ENCODE measurements around the gene CNTN5.

CNTN5 gene

DNA sequence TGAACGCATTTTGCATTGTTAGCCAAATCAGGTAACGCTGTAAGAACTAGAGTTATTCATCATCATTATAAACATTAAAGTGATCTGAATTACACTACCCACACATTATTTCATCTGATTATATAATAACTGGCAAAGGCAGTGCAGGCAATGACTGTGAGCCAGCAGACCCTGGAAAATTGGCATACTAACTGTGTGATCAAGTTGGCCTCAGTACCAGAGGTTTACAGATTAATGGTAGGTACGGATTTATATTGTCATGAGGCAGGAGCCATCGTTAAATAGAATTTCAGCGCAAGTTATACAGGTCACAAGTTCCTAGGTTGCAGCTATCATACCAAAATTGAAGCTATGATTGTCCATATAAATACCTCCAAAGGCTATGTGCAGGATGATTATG, 225.4 kb downstream of the CNTN5 start:
- TF ChIP-seq, protein P1, sequence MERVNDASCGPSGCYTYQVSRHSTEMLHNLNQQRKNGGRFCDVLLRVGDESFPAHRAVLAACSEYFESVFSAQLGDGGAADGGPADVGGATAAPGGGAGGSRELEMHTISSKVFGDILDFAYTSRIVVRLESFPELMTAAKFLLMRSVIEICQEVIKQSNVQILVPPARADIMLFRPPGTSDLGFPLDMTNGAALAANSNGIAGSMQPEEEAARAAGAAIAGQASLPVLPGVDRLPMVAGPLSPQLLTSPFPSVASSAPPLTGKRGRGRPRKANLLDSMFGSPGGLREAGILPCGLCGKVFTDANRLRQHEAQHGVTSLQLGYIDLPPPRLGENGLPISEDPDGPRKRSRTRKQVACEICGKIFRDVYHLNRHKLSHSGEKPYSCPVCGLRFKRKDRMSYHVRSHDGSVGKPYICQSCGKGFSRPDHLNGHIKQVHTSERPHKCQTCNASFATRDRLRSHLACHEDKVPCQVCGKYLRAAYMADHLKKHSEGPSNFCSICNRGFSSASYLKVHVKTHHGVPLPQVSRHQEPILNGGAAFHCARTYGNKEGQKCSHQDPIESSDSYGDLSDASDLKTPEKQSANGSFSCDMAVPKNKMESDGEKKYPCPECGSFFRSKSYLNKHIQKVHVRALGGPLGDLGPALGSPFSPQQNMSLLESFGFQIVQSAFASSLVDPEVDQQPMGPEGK (CRISPR knock-in tag; IDR thresholded peaks at IDR 0.05; ENCODE audit: borderline replicate concordance) = no peak
- TF ChIP-seq ISL1 (CRISPR knock-in tag; IDR thresholded peaks at IDR 0.05) (no peak), PPARA (CRISPR knock-in tag; IDR thresholded peaks at IDR 0.05; ENCODE audit: borderline replicate concordance) (no peak), ARNTL (CRISPR knock-in tag; IDR thresholded peaks at IDR 0.05; ENCODE audit: borderline replicate concordance, low read depth) (no peak), SNAI2 (CRISPR knock-in tag; IDR thresholded peaks at IDR 0.05) (no peak), GLIS3 (CRISPR knock-in tag; IDR thresholded peaks at IDR 0.05) (no peak), RARB (CRISPR knock-in tag; IDR thresholded peaks at IDR 0.05) (no peak), BACH2 (CRISPR knock-in tag; IDR thresholded peaks at IDR 0.05; ENCODE audit: borderline replicate concordance) (no peak), TOX (CRISPR knock-in tag; IDR thresholded peaks at IDR 0.05; ENCODE audit: borderline replicate concordance) (no peak), ZFP3 (CRISPR knock-in tag; IDR thresholded peaks at IDR 0.05) (no peak), CSDC2 (CRISPR knock-in tag; IDR thresholded peaks at IDR 0.05) (no peak), ZNF8 (CRISPR knock-in tag; IDR thresholded peaks at IDR 0.05) (no peak), TCF4 (CRISPR knock-in tag; IDR thresholded peaks at IDR 0.05; ENCODE audit: borderline replicate concordance) (no peak), OSR1 (CRISPR knock-in tag; IDR thresholded peaks at IDR 0.05) (no peak), ZNF70 (CRISPR knock-in tag; IDR thresholded peaks at IDR 0.05) (no peak)
- TF ChIP-seq, protein P2, sequence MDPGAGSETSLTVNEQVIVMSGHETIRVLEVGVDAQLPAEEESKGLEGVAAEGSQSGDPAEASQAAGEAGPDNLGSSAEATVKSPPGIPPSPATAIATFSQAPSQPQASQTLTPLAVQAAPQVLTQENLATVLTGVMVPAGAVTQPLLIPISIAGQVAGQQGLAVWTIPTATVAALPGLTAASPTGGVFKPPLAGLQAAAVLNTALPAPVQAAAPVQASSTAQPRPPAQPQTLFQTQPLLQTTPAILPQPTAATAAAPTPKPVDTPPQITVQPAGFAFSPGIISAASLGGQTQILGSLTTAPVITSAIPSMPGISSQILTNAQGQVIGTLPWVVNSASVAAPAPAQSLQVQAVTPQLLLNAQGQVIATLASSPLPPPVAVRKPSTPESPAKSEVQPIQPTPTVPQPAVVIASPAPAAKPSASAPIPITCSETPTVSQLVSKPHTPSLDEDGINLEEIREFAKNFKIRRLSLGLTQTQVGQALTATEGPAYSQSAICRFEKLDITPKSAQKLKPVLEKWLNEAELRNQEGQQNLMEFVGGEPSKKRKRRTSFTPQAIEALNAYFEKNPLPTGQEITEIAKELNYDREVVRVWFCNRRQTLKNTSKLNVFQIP (CRISPR knock-in tag; IDR thresholded peaks at IDR 0.05; ENCODE audit: borderline replicate concordance, low read depth) = no peak
- TF ChIP-seq, protein P3, sequence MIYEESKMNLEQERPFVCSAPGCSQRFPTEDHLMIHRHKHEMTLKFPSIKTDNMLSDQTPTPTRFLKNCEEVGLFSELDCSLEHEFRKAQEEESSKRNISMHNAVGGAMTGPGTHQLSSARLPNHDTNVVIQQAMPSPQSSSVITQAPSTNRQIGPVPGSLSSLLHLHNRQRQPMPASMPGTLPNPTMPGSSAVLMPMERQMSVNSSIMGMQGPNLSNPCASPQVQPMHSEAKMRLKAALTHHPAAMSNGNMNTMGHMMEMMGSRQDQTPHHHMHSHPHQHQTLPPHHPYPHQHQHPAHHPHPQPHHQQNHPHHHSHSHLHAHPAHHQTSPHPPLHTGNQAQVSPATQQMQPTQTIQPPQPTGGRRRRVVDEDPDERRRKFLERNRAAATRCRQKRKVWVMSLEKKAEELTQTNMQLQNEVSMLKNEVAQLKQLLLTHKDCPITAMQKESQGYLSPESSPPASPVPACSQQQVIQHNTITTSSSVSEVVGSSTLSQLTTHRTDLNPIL (CRISPR knock-in tag; IDR thresholded peaks at IDR 0.05; ENCODE audit: low read depth) = no peak
- TF ChIP-seq, protein P4, sequence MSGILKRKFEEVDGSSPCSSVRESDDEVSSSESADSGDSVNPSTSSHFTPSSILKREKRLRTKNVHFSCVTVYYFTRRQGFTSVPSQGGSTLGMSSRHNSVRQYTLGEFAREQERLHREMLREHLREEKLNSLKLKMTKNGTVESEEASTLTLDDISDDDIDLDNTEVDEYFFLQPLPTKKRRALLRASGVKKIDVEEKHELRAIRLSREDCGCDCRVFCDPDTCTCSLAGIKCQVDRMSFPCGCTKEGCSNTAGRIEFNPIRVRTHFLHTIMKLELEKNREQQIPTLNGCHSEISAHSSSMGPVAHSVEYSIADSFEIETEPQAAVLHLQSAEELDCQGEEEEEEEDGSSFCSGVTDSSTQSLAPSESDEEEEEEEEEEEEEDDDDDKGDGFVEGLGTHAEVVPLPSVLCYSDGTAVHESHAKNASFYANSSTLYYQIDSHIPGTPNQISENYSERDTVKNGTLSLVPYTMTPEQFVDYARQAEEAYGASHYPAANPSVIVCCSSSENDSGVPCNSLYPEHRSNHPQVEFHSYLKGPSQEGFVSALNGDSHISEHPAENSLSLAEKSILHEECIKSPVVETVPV (CRISPR knock-in tag; IDR thresholded peaks at IDR 0.05) = no peak
- ATAC-seq = no peak

DNA sequence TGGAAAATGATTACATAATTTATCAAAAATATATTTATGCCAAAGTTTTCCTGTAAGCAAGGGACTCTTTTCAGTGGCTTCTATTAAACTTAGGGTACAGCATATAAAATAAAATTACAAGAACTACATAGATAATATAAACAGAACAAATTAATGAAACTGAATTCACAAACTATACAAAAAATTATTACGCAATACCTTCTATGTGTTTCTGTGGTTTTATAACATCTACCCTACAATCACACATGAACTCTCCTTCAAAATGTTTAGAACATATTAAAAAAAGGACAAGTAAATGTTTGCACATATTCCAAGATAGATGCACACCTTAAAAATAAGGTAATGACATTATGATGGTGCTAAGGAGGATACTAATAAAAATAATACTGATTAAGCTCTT, 235.9 kb downstream of the CNTN5 start:
- TF ChIP-seq ZFP30 (CRISPR knock-in tag; IDR thresholded peaks at IDR 0.05) = no peak
- TF ChIP-seq OSR1 (CRISPR knock-in tag; IDR thresholded peaks at IDR 0.05) = no peak
- no peak for TF ChIP-seq CSDC2 (CRISPR knock-in tag; IDR thresholded peaks at IDR 0.05)
- TF ChIP-seq ARNTL (CRISPR knock-in tag; IDR thresholded peaks at IDR 0.05; ENCODE audit: borderline replicate concordance, low read depth) = no peak
- no peak for TF ChIP-seq PPARA (CRISPR knock-in tag; IDR thresholded peaks at IDR 0.05; ENCODE audit: borderline replicate concordance)
- TF ChIP-seq BACH2 (CRISPR knock-in tag; IDR thresholded peaks at IDR 0.05; ENCODE audit: borderline replicate concordance) = no peak
- TF ChIP-seq, protein P1 (CRISPR knock-in tag; IDR thresholded peaks at IDR 0.05; ENCODE audit: borderline replicate concordance) = no peak
- no peak for TF ChIP-seq RARB (CRISPR knock-in tag; IDR thresholded peaks at IDR 0.05)
- TF ChIP-seq ZNF565 (CRISPR knock-in tag; conservative IDR thresholded peaks at IDR 0.05; ENCODE audit: low read depth) = no peak
- no peak for TF ChIP-seq ISL1 (CRISPR knock-in tag; IDR thresholded peaks at IDR 0.05)
- TF ChIP-seq ZNF8 (CRISPR knock-in tag; IDR thresholded peaks at IDR 0.05) = no peak
- no peak for TF ChIP-seq ZFP3 (CRISPR knock-in tag; IDR thresholded peaks at IDR 0.05)
- no peak for TF ChIP-seq ZC3H10 (CRISPR knock-in tag; IDR thresholded peaks at IDR 0.05)
- TF ChIP-seq ZNF70 (CRISPR knock-in tag; IDR thresholded peaks at IDR 0.05) = no peak
- no peak for ATAC-seq

DNA sequence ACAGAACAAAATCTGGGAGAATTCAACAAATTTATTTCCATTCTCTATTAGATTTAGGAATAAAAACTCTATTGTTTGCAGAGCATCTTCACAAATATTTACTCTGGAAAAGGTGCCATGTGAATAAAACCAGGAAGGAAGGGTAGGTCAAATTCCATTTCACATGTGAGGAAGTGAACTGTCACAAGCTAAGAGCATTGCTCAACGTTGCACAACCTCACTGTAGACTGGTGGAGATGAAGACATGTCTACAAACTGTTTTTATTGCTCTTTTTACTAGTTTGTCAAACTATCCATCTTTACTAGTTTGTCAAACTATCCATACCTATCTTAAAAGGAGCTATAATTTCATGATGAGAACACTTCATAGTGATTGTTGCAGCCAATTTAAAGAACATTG, 236.4 kb downstream of the CNTN5 start:
- no peak for ATAC-seq
- no peak for TF ChIP-seq ZNF70 (CRISPR knock-in tag; IDR thresholded peaks at IDR 0.05)
- TF ChIP-seq SNAI2 (CRISPR knock-in tag; IDR thresholded peaks at IDR 0.05) = no peak

All from SK-N-SH treated with all-trans-retinoic acid at 6 μM for 48 hours (cell line).